Left cardiac atrium (tissue), 4 donors: ENCODE measurements around the gene CPEB4. TPM values are rescaled to one million over a fixed set of nuclear protein-coding genes. Genes with fewer than 3 reads are reported as not detected.

ENCODE experiments used
- ATAC-seq, 2 donors: fragments of 200-7000 bp; cut with Tn5 transposase; one replicate each; pipeline ENCODE4 v1.9.1; 2020; ENCODE audit warnings: mild to moderate bottlenecking in 2 of 2, moderate library complexity in 2 of 2
- DNase-seq: peaks from one replicate; pipeline ENCODE4 v3.0.0-alpha.2; 2020
- intact Hi-C, 2 donors: fragments of 100-400 bp; cut with DNase I; formaldehyde crosslinking; loops; one replicate each; pipeline versions ENCODE4 v1.14.1 to v1.15.1; 2022 to 2023
- total RNA-seq, 2 donors: library from RNA; stranded (reverse); fragmentation: NEBNext Ultra II Directional; extraction: Animal tissue kit (Norgen Biotek cat#: 25700); gene quantifications; one replicate each; pipeline ENCODE4 v1.2.1, GENCODE V29; 2021
- donor health status: DM: no; HTN: yes; CAD: no.
- donor health status: DM: no; HTN: yes; CAD: no; lungs with severe emphysema.
- donor health status: DM: yes; HTN: yes; CAD: no.
- donor health status: Dilated cardiomyopathy.

Gene CPEB4
- total RNA-seq, 2 donors from 2014 or later, result 73.8 to 178 TPM

- no peak for ATAC-seq
- intact Hi-C loops, result no loop called here
- DNase-seq, result no peak
These were observed 30.0 kb upstream of the CPEB4 start for GRCh38 chr5:173858021-173858669.

GRCh38 chr5:173858670-173859407 lies 29.3 kb upstream of the CPEB4 start:
- ATAC-seq (no peak), DNase-seq (no peak)
- intact Hi-C loops, result no loop called here

DNA sequence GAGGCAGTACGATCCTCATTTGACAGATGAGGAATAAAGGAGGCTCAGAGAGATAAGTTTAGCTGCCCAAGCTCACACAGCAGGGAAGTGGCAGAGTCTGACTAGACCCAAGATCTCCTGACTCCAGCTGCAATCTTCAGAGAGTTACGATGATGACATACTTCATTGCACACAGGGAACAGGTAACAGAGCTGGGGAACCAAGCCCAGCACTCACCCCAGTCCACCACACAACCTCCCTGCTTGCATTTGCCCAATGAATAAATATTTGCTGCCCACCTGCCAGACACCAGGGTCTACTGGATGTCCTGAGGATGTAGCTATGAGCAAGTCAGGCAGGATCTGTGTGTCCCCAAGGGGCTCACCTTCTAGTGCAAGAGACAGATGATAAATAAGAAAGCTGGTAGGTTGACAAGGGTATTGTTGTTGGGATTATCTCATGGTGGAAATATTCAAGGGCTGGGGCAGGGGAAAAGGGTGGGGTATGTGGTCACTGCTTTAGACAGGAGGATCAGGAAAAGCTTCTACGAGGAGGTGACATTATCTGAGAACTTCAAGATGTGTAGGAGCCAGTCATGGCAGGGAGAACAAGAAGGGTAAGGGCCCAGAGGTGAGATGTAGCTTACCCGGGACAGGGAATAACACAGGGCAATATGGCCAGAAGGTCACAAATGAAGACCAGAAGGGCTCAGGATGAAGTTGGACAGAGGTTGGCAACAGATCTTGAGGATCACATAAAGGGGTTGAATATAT lies 28.6 kb upstream of the CPEB4 start:
- peak in 1 of 2 donors; percentile 24 for ATAC-seq
- intact Hi-C loops, result no loop called here
- no peak for DNase-seq

- DNase-seq (no peak), ATAC-seq (no peak)
- intact Hi-C loops, result no loop called here
These were observed 26.1 kb upstream of the CPEB4 start for GRCh38 chr5:173862047-173862477.

GRCh38 chr5:173863359-173863758 lies 24.8 kb upstream of the CPEB4 start:
- intact Hi-C loops, result no loop called here
- ATAC-seq (no peak), DNase-seq (no peak)

DNA sequence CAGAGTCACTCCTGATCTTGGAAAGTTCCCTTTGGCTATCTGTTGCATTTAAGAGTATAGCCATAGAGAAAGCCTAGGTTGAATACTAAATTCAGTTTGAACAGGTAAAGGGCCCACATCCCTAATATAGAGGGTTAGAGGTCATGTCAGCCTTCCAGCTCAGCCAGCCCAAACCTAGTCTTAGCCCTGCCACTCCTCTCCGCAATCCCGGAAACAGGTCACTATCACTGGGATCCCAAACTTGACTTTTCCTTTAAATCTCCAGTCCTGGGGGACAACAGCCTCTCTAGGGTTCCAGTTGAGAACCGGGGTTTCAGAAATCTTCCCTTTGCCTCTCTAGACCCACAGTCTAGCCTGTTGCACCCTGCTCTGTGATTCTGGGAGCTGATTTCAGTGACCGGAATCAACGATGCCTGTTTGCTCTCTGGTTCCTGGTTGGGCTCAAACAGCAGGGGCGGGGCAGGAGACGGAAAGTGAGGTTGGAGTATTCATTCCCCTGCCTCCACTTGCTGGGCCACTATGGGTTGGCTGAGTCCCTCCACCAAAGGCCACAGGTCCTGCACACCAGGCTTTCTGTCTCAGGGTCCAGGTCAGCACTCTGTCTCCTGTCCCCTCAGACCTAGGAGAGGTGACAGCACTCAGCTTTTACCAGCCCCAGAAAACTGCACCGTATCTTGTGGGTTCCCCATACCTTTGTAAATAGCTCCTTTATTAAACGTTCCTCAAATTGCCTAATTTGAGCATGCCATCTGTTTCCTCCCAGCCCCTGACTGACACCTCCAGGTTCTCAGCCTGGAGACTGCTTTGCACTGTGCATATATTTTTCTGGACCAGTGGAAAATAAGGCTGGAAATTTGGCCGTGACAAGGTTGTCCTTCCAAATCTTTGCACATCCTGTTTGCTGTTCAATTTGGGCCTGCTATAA lies 23.8 kb upstream of the CPEB4 start:
- ATAC-seq (no peak), DNase-seq (peak; percentile 36)
- intact Hi-C loops, result no loop called here

- intact Hi-C loops, result no loop called here
- DNase-seq, result no peak
- peak; percentile 58 to 75 for ATAC-seq
These were observed 21.8 kb upstream of the CPEB4 start for GRCh38 chr5:173866243-173866857.

DNA sequence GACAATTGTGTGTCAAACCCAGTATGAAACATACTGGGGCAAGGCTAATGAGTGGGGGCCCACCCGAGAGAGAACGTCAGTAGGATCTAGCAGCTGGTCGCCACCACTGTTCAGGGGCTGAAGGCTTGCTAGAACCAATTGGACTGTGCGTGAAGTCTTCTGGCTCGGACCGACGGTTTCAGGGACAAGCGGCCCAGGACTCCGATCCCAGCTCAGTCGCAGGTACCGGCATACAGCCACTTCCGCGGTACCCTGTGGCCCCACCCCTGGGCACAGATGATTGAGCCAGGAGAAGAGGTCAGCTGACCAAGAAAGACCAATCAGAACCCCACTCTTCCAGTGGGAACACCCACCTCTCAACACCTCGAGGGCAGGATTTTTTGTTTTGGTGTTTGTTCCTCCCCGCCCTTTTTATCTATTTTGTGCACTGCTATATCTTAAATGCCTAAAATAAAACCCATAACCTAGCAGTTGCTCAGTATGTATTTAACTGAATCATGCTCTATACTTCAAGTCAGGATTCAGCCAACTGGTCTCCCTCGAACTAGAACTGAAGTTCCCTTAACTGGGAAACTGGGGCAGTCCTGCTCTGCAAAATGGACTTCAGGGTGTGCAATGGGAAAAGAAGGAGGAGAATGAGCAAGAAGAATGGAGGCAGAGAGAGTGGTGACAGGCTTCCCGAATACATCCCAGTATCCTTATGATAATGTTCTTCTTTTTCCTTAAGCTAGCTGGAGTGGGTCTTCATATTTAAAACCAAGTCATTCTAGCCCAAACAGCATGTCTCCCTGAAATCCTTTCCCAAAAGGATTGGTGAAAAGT lies 21.1 kb upstream of the CPEB4 start:
- DNase-seq (no peak), ATAC-seq (no peak)
- intact Hi-C loops, result no loop called here

GRCh38 chr5:173868096-173868880 lies 19.9 kb upstream of the CPEB4 start:
- DNase-seq (no peak), ATAC-seq (no peak)
- intact Hi-C loops, result no loop called here

- intact Hi-C loops, result no loop called here
- ATAC-seq, result no peak
- no peak for DNase-seq
These were observed 18.8 kb upstream of the CPEB4 start for GRCh38 chr5:173869316-173869715.

DNA sequence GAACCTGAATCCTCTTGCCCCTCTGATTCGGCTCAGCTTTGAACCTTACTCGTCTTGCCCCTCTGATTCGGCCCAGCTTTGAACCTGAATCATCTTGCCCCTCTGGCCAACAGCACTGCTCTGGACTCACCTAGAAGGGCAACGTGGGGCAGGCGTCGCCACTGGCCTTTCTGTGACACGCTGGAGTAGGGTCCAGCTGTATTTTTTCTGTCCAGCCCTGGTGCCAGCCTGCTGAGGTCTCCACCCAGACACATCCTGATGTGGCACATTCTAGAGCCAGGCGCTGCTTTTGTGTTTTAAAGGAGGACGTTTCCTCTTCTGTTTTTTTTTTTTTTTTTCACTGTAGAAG lies 15.2 kb upstream of the CPEB4 start:
- ATAC-seq, result peak; percentile 50 to 78
- DNase-seq, result no peak
- intact Hi-C loops, result no loop called here

DNA sequence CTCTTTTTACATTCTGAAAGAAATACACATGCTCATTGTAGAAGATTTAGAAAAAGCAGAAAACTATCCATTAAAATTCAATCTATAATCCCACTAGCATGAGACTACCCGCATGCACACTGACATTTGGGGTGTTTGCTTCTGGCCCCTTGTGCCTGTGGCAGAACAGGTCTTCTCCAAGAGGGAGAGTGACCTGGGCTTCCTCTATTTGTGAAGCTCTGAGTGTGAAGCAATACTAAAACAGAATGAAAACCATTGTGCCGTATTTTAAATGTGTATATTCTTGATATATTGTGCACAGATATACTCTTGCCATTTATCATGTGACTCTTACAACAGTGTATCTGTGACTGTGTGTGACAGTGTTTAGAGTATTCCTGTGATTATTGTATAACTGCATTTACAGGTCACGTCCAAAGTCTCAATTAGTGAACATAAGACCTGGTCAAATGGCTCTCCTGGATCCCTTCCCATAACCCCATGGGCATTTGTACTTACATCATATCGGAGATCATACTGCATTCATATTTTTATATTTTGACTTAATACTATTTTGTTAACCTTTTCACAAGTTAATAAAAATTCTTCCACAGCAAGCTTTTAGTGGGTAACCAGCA lies 14.7 kb upstream of the CPEB4 start:
- DNase-seq, result no peak
- ATAC-seq, result peak in 1 of 2 donors; percentile 24
- intact Hi-C loops, result no loop called here

DNA sequence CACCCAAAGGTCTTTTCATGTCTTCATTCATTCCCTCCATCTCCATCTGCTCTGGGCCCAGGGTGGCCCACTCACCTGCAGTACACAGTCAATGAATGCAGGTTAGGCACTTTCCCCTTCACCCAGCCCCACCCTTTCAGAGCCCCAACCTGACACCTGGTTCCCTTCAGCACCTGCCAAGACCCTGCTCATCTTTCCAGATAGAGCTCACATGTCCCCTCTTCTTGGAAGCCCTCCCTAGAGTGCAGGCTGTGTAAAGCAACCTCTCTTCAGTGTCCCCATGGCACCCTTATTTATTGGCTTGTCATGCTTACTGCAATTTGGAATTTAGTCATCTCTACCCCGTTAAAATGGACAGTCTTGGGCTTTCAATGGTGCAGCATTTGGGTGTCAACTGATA lies 13.0 kb upstream of the CPEB4 start:
- intact Hi-C loops, result no loop called here
- ATAC-seq, result no peak
- no peak for DNase-seq

DNA sequence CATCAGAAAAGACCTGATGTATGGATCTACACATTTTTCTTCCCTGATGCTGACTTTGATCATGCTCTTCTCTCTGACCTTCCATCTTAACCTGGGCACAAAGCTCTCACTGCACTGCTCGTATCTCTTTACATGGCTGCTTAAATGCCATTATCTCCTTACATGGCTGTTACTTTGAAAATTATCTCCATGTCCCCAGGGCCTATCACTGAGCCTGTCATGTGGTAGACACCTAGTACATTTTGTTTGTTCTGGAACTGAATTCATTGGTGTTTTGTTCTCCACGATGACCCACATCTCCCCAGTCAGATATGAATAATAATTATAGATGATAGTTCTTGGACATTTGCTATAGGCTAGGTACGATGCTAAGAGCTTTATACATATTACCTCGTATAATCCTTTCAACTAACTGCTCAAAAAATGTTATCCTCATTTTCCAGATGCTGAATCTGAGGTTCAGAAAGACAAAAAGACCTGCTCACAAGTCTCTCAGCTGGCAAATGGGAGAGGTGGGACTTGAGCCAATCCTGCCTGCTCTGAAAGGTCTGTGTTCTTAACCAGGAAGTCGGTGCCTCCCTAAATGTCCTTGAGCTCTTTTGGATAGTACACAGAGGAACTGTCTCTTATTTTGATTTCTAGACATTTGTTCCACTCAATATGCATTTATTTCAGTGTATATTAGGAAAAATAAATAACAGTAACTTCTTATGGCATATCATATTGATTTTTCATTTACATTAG lies 9.8 kb upstream of the CPEB4 start:
- DNase-seq, result peak; percentile 67
- intact Hi-C loops, result no loop called here
- ATAC-seq, result peak; percentile 53 to 80

DNA sequence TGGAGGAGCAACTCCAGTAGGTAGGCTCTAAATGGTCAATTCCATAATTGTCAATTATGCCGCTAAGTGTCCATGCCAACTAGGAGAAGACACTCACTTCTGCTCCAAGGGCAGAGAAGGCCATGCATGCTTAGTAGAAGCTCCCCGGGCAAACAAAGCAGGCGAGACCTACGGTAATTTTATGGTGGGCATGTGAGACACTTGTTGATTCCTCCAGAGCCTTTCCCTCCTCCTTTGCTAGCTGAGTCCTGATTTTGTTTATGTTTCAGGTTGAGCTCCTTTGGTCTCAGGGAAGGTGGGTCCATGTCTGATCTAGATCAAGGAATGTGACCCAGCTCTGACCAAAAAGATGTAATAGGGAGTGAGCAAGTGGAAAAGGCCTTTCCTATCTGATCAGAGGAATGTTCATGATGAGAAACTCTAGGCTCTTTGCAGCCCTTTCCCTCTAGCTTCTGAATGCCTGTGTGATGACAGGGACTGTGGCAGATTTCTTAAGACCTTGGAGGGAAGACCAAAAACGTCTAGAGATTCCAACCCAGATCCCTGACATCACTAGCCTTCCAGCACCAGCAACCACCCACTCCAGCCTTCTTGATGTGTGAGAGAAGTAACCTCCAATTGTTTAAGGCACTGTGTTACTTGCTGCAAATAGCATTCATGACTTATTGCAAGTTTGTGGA lies 7.7 kb upstream of the CPEB4 start:
- ATAC-seq, result no peak
- DNase-seq, result no peak
- intact Hi-C loops, result no loop called here
